Body of pancreas (tissue), 4 donors: ENCODE results near the gene C1QC.

Experiments used
- POLR2A ChIP-seq, 3 donors: fragments of 450-650 bp; IDR thresholded peaks; one replicate each; pipeline ENCODE4 v1.6.1; 2016; ENCODE audit warnings: antibody characterized with exemption in 3 of 3, mild to moderate bottlenecking in 2 of 3
- TF ChIP-seq, protein P1 (sequence below), 7 experiments: fragments of 450-650 bp in 4 of 7; fragments of 200-600 bp in 3 of 7; sonication (generic) in 3 of 7; IDR thresholded peaks; one replicate each; pipeline ENCODE4 v1.5.1; 2016 to 2019; ENCODE audit warnings: antibody characterized with exemption in 7 of 7

DNA sequence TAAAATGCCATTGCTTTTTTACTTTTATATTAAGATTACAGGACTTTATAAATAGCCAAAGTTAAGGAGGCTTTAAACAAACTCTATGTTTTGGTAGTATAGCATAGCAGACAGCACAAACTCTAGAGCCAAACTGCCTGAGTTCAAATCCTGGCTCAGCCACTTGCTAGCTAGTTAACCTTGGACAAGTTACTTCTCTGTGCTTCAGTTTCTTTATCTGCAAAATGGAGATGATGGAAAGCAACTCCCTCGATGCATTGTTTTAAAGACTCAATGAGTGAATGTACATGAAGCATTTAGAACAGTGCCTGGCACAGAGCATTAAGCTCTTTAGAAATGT, 30.9 kb downstream of the C1QC start:
- TF ChIP-seq, protein P1, sequence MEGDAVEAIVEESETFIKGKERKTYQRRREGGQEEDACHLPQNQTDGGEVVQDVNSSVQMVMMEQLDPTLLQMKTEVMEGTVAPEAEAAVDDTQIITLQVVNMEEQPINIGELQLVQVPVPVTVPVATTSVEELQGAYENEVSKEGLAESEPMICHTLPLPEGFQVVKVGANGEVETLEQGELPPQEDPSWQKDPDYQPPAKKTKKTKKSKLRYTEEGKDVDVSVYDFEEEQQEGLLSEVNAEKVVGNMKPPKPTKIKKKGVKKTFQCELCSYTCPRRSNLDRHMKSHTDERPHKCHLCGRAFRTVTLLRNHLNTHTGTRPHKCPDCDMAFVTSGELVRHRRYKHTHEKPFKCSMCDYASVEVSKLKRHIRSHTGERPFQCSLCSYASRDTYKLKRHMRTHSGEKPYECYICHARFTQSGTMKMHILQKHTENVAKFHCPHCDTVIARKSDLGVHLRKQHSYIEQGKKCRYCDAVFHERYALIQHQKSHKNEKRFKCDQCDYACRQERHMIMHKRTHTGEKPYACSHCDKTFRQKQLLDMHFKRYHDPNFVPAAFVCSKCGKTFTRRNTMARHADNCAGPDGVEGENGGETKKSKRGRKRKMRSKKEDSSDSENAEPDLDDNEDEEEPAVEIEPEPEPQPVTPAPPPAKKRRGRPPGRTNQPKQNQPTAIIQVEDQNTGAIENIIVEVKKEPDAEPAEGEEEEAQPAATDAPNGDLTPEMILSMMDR (IDR thresholded peaks at IDR 0.05), result peak in 1 of 7 experiments; percentile 6
- TF ChIP-seq POLR2A (IDR thresholded peaks at IDR 0.05), result no peak
